HEK293 (cell line): ENCODE results near the gene RCAN2.

Experiments used
- CTCF ChIA-PET: fragments of 350-600 bp; formaldehyde crosslinking; extraction: SDS; loops from one replicate; lab custom pipeline; 2021; ENCODE audit warnings: antibody characterized with exemption; lab: Yijun Ruan, JAX
- POLR2A ChIA-PET: fragments of 300-600 bp; formaldehyde crosslinking; extraction: SDS; loops from one replicate; lab custom pipeline; 2020; ENCODE audit warnings: antibody characterized with exemption, inconsistent platforms; lab: Yijun Ruan, JAX
- H3K27ac ChIP-seq: fragments of 200-500 bp; sonication (Bioruptor generic); 2 replicates; pipeline ENCODE4 v1.5.1; 2014; ENCODE audit warnings: low read depth, low read length, control low read depth, inconsistent platforms; ENCODE audit errors: extremely low read depth
- H3K36me3 ChIP-seq, 2 experiments: fragments of 200-500 bp in 1 of 2; sonication (Bioruptor generic) in 1 of 2; 1 replicate in 1 of 2; 2 replicates in 1 of 2; pipeline ENCODE4 v1.5.1; 2014 to 2017; ENCODE audit warnings: inconsistent platforms in 2 of 2, low read length in 2 of 2; ENCODE audit not compliant: control insufficient read depth in 2 of 2, insufficient read depth in 1 of 2
- H3K4me1 ChIP-seq: fragments of 200-500 bp; sonication (Bioruptor generic); 2 replicates; pipeline ENCODE4 v1.5.1; 2014; ENCODE audit warnings: mild to moderate bottlenecking, low read length, inconsistent platforms; ENCODE audit not compliant: control insufficient read depth, insufficient read depth
- H3K4me3 ChIP-seq: 2 replicates; pipeline ENCODE4 v1.5.1; 2011; ENCODE audit warnings: low read depth, mild to moderate bottlenecking, control low read depth, low read length, moderate library complexity
- H3K9me3 ChIP-seq: fragments of 200-500 bp; sonication (Bioruptor generic); 2 replicates; pipeline ENCODE4 v1.5.1; 2014; ENCODE audit warnings: low read depth, low read length, inconsistent platforms; ENCODE audit not compliant: control insufficient read depth, insufficient read depth
- AEBP2 ChIP-seq: fragments of 450-650 bp; formaldehyde crosslinking; IDR thresholded peaks from 2 replicates; pipeline ENCODE4 v1.5.1; 2016; ENCODE audit warnings: missing biosample characterization, missing genetic modification characterization, borderline replicate concordance
- GLIS1 ChIP-seq: fragments of 450-650 bp; formaldehyde crosslinking; IDR thresholded peaks from 2 replicates; pipeline ENCODE4 v1.5.1; 2016; ENCODE audit warnings: missing biosample characterization, missing genetic modification characterization
- SETDB1 ChIP-seq: IDR thresholded peaks from one replicate; pipeline ENCODE4 v1.6.1; 2017; ENCODE audit warnings: mild to moderate bottlenecking, low read length, moderate library complexity, mixed read lengths; ENCODE audit not compliant: insufficient read length
- SP2 ChIP-seq: fragments of 450-650 bp; formaldehyde crosslinking; IDR thresholded peaks from 2 replicates; pipeline ENCODE4 v1.5.1; 2016; ENCODE audit warnings: missing biosample characterization, missing genetic modification characterization
- SP3 ChIP-seq: fragments of 450-650 bp; formaldehyde crosslinking; IDR thresholded peaks from 2 replicates; pipeline ENCODE4 v1.5.1; 2016; ENCODE audit warnings: missing biosample characterization, missing genetic modification characterization
- ZBTB1 ChIP-seq: fragments of 450-650 bp; formaldehyde crosslinking; IDR thresholded peaks from 2 replicates; pipeline ENCODE4 v1.5.1; 2016; ENCODE audit warnings: missing biosample characterization, missing genetic modification characterization
- ZBTB49 ChIP-seq: fragments of 450-650 bp; formaldehyde crosslinking; IDR thresholded peaks from 2 replicates; pipeline ENCODE4 v1.5.1; 2016; ENCODE audit warnings: missing biosample characterization, missing genetic modification characterization, low read depth
- ZNF114 ChIP-seq: fragments of 450-650 bp; formaldehyde crosslinking; IDR thresholded peaks from 2 replicates; pipeline ENCODE4 v1.5.0; 2017; ENCODE audit warnings: missing biosample characterization, missing genetic modification characterization
- ZNF169 ChIP-seq: fragments of 450-650 bp; formaldehyde crosslinking; IDR thresholded peaks from 2 replicates; pipeline ENCODE4 v1.5.1; 2016; ENCODE audit warnings: missing biosample characterization, missing genetic modification characterization
- ZNF221 ChIP-seq: fragments of 450-650 bp; formaldehyde crosslinking; IDR thresholded peaks from 2 replicates; pipeline ENCODE4 v1.5.1; 2017; ENCODE audit warnings: missing biosample characterization, missing genetic modification characterization, borderline replicate concordance
- ZNF23 ChIP-seq: fragments of 450-650 bp; formaldehyde crosslinking; IDR thresholded peaks from 2 replicates; pipeline ENCODE4 v1.5.1; 2016; ENCODE audit warnings: missing biosample characterization, missing genetic modification characterization, borderline replicate concordance
- ZNF26 ChIP-seq: fragments of 450-650 bp; formaldehyde crosslinking; IDR thresholded peaks from 2 replicates; pipeline ENCODE4 v1.5.1; 2016; ENCODE audit warnings: missing biosample characterization, missing genetic modification characterization
- ZNF292 ChIP-seq: fragments of 450-650 bp; formaldehyde crosslinking; IDR thresholded peaks from 2 replicates; pipeline ENCODE4 v1.5.1; 2016; ENCODE audit warnings: low read depth, missing biosample characterization, missing genetic modification characterization, borderline replicate concordance
- ZNF473 ChIP-seq: fragments of 450-650 bp; formaldehyde crosslinking; IDR thresholded peaks from 2 replicates; pipeline ENCODE4 v1.5.1; 2017; ENCODE audit warnings: missing biosample characterization, missing genetic modification characterization
- ZNF501 ChIP-seq: fragments of 450-650 bp; formaldehyde crosslinking; IDR thresholded peaks from 2 replicates; pipeline ENCODE4 v1.5.1; 2016; ENCODE audit warnings: missing biosample characterization, missing genetic modification characterization
- ZNF560 ChIP-seq: fragments of 450-650 bp; formaldehyde crosslinking; IDR thresholded peaks from 2 replicates; pipeline ENCODE4 v1.5.1; 2017; ENCODE audit warnings: missing biosample characterization, missing genetic modification characterization, borderline replicate concordance
- ZNF571 ChIP-seq: fragments of 450-650 bp; formaldehyde crosslinking; IDR thresholded peaks from 2 replicates; pipeline ENCODE4 v1.5.0; 2017; ENCODE audit warnings: missing biosample characterization, missing genetic modification characterization
- ZNF600 ChIP-seq: fragments of 450-650 bp; formaldehyde crosslinking; IDR thresholded peaks from 2 replicates; pipeline ENCODE4 v1.5.1; 2016; ENCODE audit warnings: missing biosample characterization, missing genetic modification characterization
- ZNF658 ChIP-seq: fragments of 450-650 bp; formaldehyde crosslinking; IDR thresholded peaks from 2 replicates; pipeline ENCODE4; 2016; ENCODE audit warnings: missing biosample characterization, missing genetic modification characterization
- ZNF707 ChIP-seq: fragments of 450-650 bp; formaldehyde crosslinking; IDR thresholded peaks from 2 replicates; pipeline ENCODE4 v1.5.1; 2016; ENCODE audit warnings: missing biosample characterization, missing genetic modification characterization
- ZNF777 ChIP-seq: fragments of 450-650 bp; formaldehyde crosslinking; IDR thresholded peaks from 2 replicates; pipeline ENCODE4 v1.5.1; 2017; ENCODE audit warnings: missing biosample characterization, missing genetic modification characterization, borderline replicate concordance
- ZNF792 ChIP-seq: fragments of 450-650 bp; formaldehyde crosslinking; IDR thresholded peaks from 2 replicates; pipeline ENCODE4 v1.5.1; 2016; ENCODE audit warnings: missing biosample characterization, missing genetic modification characterization
- ZNF843 ChIP-seq: fragments of 450-650 bp; formaldehyde crosslinking; IDR thresholded peaks from 2 replicates; pipeline ENCODE4 v1.5.1; 2016; ENCODE audit warnings: missing biosample characterization, missing genetic modification characterization
- TF ChIP-seq, protein P1 (sequence below): fragments of 450-650 bp; formaldehyde crosslinking; IDR thresholded peaks from 2 replicates; pipeline ENCODE4 v1.5.1; 2017; ENCODE audit warnings: missing biosample characterization, missing genetic modification characterization
- TF ChIP-seq, protein P2 (sequence below): fragments of 450-650 bp; formaldehyde crosslinking; IDR thresholded peaks from 2 replicates; pipeline ENCODE4 v1.5.1; 2016; ENCODE audit warnings: missing biosample characterization, missing genetic modification characterization, low read depth
- TF ChIP-seq, protein P3 (sequence below): fragments of 450-650 bp; formaldehyde crosslinking; IDR thresholded peaks from 2 replicates; pipeline ENCODE4 v1.5.1; 2017; ENCODE audit warnings: missing biosample characterization, missing genetic modification characterization

Gene RCAN2

GRCh38 chr6:46236752-46237151 lies 254.5 kb downstream of the RCAN2 start:
- H3K9me3 ChIP-seq: no peaks in the 10 kb centered on the region
- CTCF ChIA-PET: interaction anchor here (0.6 to 2.3 kb wide), 3 partner anchors 16 to 388 kb away, joined by 3 to 6 read pairs (median 3); no protein-coding TSS in a partner anchor
- no peaks in the 10 kb centered on the region for H3K36me3 ChIP-seq
- no peak overlapping the region for H3K27ac ChIP-seq
- POLR2A ChIA-PET: no interaction called here
- no peak overlapping the region for H3K4me3 ChIP-seq
- H3K4me1 ChIP-seq: no peaks in the 10 kb centered on the region
- TF ChIP-seq ZNF26 (tag by site-specific recombination) (no peak), ZNF221 (tag by site-specific recombination) (no peak), ZNF777 (no peak), GLIS1 (tag by site-specific recombination) (no peak), ZNF501 (no peak), SP2 (tag by site-specific recombination) (no peak), ZNF707 (no peak), SP3 (tag by site-specific recombination) (no peak), ZNF114 (tag by site-specific recombination) (no peak), ZNF473 (tag by site-specific recombination) (no peak), ZNF658 (tag by site-specific recombination) (no peak), AEBP2 (tag by site-specific recombination) (no peak), ZNF292 (no peak), ZNF560 (tag by site-specific recombination) (no peak), SETDB1 (no peak), ZBTB49 (tag by site-specific recombination) (no peak), ZNF23 (tag by site-specific recombination) (no peak), ZNF169 (tag by site-specific recombination) (no peak)
- TF ChIP-seq, protein P1, sequence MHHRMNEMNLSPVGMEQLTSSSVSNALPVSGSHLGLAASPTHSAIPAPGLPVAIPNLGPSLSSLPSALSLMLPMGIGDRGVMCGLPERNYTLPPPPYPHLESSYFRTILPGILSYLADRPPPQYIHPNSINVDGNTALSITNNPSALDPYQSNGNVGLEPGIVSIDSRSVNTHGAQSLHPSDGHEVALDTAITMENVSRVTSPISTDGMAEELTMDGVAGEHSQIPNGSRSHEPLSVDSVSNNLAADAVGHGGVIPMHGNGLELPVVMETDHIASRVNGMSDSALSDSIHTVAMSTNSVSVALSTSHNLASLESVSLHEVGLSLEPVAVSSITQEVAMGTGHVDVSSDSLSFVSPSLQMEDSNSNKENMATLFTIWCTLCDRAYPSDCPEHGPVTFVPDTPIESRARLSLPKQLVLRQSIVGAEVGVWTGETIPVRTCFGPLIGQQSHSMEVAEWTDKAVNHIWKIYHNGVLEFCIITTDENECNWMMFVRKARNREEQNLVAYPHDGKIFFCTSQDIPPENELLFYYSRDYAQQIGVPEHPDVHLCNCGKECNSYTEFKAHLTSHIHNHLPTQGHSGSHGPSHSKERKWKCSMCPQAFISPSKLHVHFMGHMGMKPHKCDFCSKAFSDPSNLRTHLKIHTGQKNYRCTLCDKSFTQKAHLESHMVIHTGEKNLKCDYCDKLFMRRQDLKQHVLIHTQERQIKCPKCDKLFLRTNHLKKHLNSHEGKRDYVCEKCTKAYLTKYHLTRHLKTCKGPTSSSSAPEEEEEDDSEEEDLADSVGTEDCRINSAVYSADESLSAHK (tag by site-specific recombination): no peak

- ChIA-PET POLR2A (no interaction called here), CTCF (interaction anchor here (2.3 kb wide), 1 partner anchor 15 kb away, joined by 6 read pairs; no protein-coding TSS in a partner anchor)
- Histone ChIP-seq H3K4me3 (no peak overlapping the region), H3K4me1 (no peaks in the 10 kb centered on the region), H3K9me3 (no peaks in the 10 kb centered on the region), H3K36me3 (no peaks in the 10 kb centered on the region), H3K27ac (no peak overlapping the region)
- TF ChIP-seq ZNF221 (tag by site-specific recombination) (no peak), ZNF571 (tag by site-specific recombination) (no peak), ZNF600 (tag by site-specific recombination) (no peak), ZNF792 (tag by site-specific recombination) (no peak), GLIS1 (tag by site-specific recombination) (no peak), ZBTB1 (tag by site-specific recombination) (no peak), ZNF843 (no peak), ZNF560 (tag by site-specific recombination) (no peak)
- TF ChIP-seq, protein P2, sequence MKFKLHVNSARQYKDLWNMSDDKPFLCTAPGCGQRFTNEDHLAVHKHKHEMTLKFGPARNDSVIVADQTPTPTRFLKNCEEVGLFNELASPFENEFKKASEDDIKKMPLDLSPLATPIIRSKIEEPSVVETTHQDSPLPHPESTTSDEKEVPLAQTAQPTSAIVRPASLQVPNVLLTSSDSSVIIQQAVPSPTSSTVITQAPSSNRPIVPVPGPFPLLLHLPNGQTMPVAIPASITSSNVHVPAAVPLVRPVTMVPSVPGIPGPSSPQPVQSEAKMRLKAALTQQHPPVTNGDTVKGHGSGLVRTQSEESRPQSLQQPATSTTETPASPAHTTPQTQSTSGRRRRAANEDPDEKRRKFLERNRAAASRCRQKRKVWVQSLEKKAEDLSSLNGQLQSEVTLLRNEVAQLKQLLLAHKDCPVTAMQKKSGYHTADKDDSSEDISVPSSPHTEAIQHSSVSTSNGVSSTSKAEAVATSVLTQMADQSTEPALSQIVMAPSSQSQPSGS (tag by site-specific recombination): no peak
- TF ChIP-seq, protein P3, sequence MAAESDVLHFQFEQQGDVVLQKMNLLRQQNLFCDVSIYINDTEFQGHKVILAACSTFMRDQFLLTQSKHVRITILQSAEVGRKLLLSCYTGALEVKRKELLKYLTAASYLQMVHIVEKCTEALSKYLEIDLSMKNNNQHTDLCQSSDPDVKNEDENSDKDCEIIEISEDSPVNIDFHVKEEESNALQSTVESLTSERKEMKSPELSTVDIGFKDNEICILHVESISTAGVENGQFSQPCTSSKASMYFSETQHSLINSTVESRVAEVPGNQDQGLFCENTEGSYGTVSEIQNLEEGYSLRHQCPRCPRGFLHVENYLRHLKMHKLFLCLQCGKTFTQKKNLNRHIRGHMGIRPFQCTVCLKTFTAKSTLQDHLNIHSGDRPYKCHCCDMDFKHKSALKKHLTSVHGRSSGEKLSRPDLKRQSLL (tag by site-specific recombination): no peak
Observed at GRCh38 chr6:46235242-46235641, 256.0 kb downstream of the RCAN2 start.
